Cardiac muscle cell (in vitro differentiated cells and primary cell): ENCODE results near the gene RNU6-8. TPM values are rescaled to one million over a fixed set of nuclear protein-coding genes. Genes with fewer than 3 reads are reported as not detected.

Experiments used
- DNase-seq, 2 donors: peaks; one replicate each; pipeline versions ENCODE4 v3.0.0 to v3.0.0-alpha.2; 2010 to 2017; ENCODE audit warnings: low read depth in 1 of 2, low spot score in 1 of 2
- H3K27ac ChIP-seq: fragments of 200-600 bp; sonication (generic); 2 replicates; pipeline ENCODE4 v1.5.1; 2016
- H3K27me3 ChIP-seq: fragments of 200-600 bp; sonication (generic); 2 replicates; pipeline ENCODE4 v1.6.0; 2016; ENCODE audit warnings: control low read depth
- H3K36me3 ChIP-seq: fragments of 200-600 bp; sonication (generic); 2 replicates; pipeline ENCODE4 v1.5.1; 2016; ENCODE audit warnings: control low read depth
- H3K4me1 ChIP-seq: fragments of 200-600 bp; sonication (generic); 2 replicates; pipeline ENCODE4 v1.8.1; 2017; ENCODE audit warnings: low read depth, mild to moderate bottlenecking, mixed run types
- H3K4me3 ChIP-seq: fragments of 200-600 bp; sonication (generic); 2 replicates; pipeline ENCODE4 v1.5.1; 2016; ENCODE audit warnings: mild to moderate bottlenecking
- H3K9me3 ChIP-seq: fragments of 200-600 bp; sonication (generic); 2 replicates; pipeline ENCODE4 v1.5.1; 2017; ENCODE audit warnings: low read depth, mild to moderate bottlenecking, control low read depth
- CTCF ChIP-seq: IDR thresholded peaks from 2 replicates; pipeline ENCODE4 v1.5.1; 2012; ENCODE audit warnings: low read depth, mild to moderate bottlenecking, low read length
- polyA plus RNA-seq: library from polyadenylated mRNA; unstranded; fragments of >200 nt; fragmentation: Nextera tagmentation; extraction: Ambion mirVana; gene quantifications from 2 replicates; pipeline ENCODE4 v1.2.1, GENCODE V29; 2016
- total RNA-seq: library from RNA; depleted of rRNA; stranded (reverse); fragments of >200 nt; gene quantifications from 2 replicates; pipeline ENCODE4 v1.2.3, GENCODE V29; 2016

Gene RNU6-8
- total and polyA plus RNA-seq, 2 experiments from 2014 or later, result not detected

DNA sequence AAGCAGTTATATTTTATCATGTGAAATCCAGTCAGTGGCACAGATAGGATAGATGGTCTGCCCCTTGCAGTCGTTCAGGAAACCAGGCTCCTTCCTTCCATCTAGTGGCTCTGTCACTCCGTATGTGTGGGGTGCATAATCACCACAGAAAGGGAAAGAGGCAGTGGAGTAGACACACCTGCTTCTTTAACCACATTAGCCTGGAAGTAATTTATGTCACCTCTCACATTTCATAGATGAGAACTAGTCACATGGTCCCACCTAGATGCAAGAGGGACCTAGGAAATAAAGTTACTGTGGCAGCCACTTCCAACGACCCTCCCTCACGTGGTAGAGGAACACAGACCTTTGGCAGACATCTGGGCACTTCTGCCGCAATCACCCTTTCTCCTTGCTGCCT is 14.2 kb upstream of the RNU6-8 start:
- H3K36me3 ChIP-seq, result no peaks in the 10 kb centered on the region
- DNase-seq, result no peak
- H3K9me3 ChIP-seq, result no peaks in the 10 kb centered on the region
- H3K27me3 ChIP-seq, result no peaks in the 10 kb centered on the region
- no peaks in the 10 kb centered on the region for H3K4me1 ChIP-seq
- TF ChIP-seq CTCF, result no peak
- no peak overlapping the region for H3K4me3 ChIP-seq
- H3K27ac ChIP-seq, result no peak overlapping the region

GRCh38 chr14:32212833-32213232 is 9.8 kb upstream of the RNU6-8 start:
- DNase-seq, result no peak
- H3K4me3 ChIP-seq, result no peak overlapping the region
- no peaks in the 10 kb centered on the region for H3K36me3 ChIP-seq
- TF ChIP-seq CTCF, result no peak
- H3K27ac ChIP-seq, result no peak overlapping the region
- H3K9me3 ChIP-seq, result no peaks in the 10 kb centered on the region
- no peaks in the 10 kb centered on the region for H3K27me3 ChIP-seq
- H3K4me1 ChIP-seq, result no peaks in the 10 kb centered on the region

DNA sequence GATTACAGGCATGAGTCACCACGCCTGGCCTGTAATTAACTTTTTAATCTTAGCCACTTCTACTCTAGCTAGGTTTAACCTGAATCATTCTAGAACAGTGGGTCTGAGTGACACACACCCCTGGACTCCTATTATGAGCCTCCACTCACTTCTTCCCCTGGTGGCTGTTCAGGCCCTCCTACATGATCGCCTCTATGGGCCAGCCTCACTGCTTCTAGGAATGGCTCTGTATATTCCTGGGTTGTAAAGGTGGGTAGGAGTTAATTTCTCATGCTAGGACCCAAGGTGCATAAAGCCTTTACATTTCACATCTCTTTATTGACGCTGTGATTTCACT is 8.0 kb upstream of the RNU6-8 start:
- TF ChIP-seq CTCF, result no peak
- no peak overlapping the region for H3K4me3 ChIP-seq
- H3K36me3 ChIP-seq, result no peaks in the 10 kb centered on the region
- DNase-seq, result no peak
- H3K9me3 ChIP-seq, result no peaks in the 10 kb centered on the region
- H3K4me1 ChIP-seq, result no peaks in the 10 kb centered on the region
- H3K27me3 ChIP-seq, result no peaks in the 10 kb centered on the region
- H3K27ac ChIP-seq, result no peak overlapping the region

GRCh38 chr14:32209471-32209870 is 6.4 kb upstream of the RNU6-8 start:
- no peaks in the 10 kb centered on the region for H3K36me3 ChIP-seq
- H3K9me3 ChIP-seq, result no peaks in the 10 kb centered on the region
- no peak for TF ChIP-seq CTCF
- no peak overlapping the region for H3K27ac ChIP-seq
- H3K4me3 ChIP-seq, result no peak overlapping the region
- no peaks in the 10 kb centered on the region for H3K27me3 ChIP-seq
- no peak for DNase-seq
- no peaks in the 10 kb centered on the region for H3K4me1 ChIP-seq

DNA sequence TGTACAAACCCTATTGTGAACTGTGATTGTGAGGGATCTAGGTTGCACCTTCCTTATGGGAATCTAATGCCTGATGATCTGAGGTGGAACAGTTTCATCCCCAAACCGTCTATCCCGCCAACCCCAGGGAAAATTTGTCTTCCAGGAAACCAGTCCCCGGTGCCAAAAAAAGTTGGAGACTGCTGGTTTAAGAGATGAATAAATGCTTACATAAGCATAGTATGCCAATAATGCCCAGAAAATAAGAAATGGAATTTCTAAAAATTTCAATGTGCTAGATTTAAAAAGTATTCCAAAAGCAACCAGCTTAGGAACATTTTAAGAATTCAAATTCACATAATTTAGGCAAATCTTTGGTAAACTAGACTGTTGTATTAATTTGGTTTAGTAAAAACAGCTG is 5.4 kb upstream of the RNU6-8 start:
- Histone ChIP-seq H3K4me3 (no peak overlapping the region), H3K27me3 (no peaks in the 10 kb centered on the region), H3K27ac (no peak overlapping the region), H3K4me1 (no peaks in the 10 kb centered on the region), H3K9me3 (no peaks in the 10 kb centered on the region), H3K36me3 (no peaks in the 10 kb centered on the region)
- TF ChIP-seq CTCF, result no peak
- DNase-seq, result no peak

- no peak overlapping the region for H3K27ac ChIP-seq
- no peaks in the 10 kb centered on the region for H3K36me3 ChIP-seq
- H3K4me1 ChIP-seq, result no peaks in the 10 kb centered on the region
- no peaks in the 10 kb centered on the region for H3K9me3 ChIP-seq
- H3K27me3 ChIP-seq, result no peaks in the 10 kb centered on the region
- no peak for DNase-seq
- TF ChIP-seq CTCF, result no peak
- H3K4me3 ChIP-seq, result no peak overlapping the region
Observed at GRCh38 chr14:32206552-32206951, 3.5 kb upstream of the RNU6-8 start.
